HuH-7.5 (cell line): Measurements from ENCODE around the gene MEIKIN.

Experiments
- DNase-seq: peaks from one replicate; pipeline ENCODE4 v3.0.0; 2011; ENCODE audit warnings: low spot score

MEIKIN gene

DNA sequence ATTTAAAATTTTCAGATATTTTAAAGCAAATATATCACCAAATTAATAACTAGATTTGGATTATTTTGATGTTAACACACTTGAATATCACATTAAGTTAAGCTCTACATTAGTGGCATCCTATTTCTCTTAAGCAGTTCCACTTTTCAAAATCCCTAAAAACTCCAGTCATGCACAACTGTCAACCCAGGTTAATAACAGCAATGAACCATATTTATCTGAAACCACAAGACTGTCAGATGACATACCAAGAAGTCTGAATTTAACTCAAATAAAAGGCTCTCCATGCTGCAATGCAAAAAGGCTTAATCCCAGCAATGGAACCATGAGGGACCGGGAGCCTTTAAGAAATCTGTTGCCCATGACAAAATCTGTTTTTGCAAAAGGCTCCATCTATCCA lies 176.1 kb downstream of the MEIKIN start:
- DNase-seq = no peak

DNA sequence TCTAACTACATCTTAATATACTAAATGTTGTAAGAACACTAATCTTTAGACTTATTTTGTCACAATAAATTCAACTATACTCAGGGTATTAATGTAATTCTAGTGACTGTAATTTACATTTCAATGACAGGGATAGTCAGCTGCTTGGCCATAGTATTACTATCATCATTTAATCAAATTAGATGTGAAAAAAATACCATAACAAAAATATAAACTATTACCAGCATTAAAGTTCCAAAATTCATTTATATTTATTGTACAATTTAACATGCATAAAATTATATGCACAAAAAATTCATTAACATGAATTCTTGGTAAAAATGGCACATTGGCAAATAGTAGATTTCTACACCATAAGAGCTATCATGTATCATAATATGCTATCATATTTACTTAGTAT lies 177.6 kb downstream of the MEIKIN start:
- DNase-seq = no peak

DNA sequence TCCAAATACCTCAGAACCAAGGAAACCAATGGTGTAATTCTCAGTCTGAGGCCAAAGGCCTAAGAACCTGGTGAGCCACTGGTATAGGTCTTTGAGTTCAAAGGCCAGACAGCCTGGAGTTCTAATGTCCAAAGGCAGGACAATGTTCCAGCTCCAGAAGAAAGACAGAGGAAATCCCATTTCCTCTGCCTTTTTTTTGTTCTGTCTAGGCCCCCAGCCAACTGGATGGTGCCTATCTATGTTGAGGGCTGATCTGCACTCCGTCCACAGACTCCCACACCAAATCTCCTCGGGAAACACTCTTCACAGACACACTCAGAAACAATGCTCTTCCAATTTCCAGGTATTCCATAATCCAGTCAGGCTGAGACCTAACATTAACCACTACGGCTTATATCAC lies 178.8 kb downstream of the MEIKIN start:
- DNase-seq = no peak

DNA sequence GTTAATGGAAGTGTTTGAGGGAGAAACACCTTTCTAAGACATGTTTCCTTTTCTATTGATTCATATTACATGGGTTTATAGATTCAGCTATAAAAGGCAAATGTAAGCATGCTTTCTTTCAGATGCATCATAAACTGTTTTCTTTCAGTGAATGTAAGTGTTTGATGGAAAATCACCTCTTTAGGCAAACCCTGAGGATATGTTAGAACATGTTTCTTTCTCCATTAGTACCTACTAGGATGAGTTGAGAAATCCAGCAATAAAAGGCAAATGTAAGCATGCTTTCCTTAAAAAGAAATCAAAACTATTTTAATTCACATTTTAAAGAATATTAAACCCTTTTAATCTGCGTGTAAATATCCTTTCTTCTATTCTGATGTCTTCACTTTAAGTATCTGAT lies 180.2 kb downstream of the MEIKIN start:
- DNase-seq = no peak

DNA sequence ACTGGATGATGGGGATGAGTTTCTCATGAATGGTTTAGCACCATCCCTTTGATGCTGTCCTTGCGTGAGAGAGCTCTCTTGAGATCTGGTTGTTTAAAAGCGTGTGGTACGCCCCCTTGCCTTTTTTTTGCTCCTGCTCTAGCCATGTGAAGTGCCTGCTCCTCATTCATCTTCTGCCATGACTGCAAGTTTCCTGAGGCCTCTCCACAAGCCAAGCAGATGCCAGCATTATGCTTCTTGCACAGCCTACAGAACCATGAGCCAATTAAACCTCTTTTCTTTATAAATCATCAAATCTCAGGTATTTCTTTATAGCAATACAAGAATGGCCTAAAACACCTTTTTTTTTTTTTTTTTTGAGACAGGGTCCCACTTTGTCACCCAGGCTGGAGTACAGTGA lies 181.5 kb downstream of the MEIKIN start:
- no peak for DNase-seq

DNA sequence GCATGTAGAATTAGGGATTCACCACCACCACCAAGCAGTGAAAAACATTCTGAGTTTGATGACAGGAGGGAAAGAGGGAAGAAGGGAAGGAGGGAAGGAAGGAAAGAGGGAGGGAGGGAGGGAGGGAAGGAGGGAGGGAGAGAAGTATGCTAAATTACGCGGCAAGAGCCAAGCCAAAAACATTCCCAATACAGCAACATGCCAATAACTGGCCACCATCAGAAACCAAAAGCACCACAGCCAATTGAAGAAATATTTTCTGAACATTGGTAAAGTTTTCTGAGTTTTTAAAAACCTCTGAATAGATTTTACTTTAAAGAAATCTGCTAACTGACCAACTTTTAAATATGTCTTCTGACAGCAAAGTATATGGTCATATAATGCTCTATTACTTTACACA lies 184.7 kb downstream of the MEIKIN start:
- DNase-seq = no peak

DNA sequence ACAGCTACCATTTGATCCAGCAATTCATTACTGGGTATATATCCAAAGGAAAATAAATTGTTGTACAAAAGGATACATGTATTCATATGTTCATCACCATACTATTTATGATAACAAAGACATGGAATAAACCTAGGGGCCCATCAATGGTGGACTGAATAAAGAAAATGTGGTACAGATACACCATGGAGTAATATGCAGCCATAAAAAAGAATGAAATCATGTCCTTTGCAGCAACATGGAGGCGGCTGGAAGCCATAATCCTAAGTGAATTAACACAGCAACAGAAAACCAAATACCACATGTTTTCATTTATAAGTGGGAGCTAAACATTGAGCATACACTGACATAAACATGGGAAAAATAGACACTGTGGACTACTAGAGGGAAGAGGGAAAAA lies 185.8 kb downstream of the MEIKIN start:
- no peak for DNase-seq

DNA sequence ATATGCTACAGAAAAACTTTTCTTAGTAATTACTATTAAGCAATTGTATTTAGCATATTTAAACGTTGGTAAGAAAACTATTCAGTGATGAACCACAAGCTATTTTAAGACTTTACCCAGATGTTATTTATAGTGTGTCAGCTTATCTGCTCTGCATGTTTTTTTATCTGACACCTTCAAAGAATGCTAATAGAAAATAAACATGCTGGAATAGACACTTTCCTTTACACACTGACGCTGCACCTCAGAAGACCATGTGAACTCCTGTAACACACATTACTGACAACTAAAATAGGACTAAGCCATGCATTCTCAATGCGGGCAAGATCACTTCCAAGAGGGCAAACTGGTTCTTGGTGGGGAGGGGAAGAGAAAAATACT lies 187.0 kb downstream of the MEIKIN start:
- DNase-seq = no peak

DNA sequence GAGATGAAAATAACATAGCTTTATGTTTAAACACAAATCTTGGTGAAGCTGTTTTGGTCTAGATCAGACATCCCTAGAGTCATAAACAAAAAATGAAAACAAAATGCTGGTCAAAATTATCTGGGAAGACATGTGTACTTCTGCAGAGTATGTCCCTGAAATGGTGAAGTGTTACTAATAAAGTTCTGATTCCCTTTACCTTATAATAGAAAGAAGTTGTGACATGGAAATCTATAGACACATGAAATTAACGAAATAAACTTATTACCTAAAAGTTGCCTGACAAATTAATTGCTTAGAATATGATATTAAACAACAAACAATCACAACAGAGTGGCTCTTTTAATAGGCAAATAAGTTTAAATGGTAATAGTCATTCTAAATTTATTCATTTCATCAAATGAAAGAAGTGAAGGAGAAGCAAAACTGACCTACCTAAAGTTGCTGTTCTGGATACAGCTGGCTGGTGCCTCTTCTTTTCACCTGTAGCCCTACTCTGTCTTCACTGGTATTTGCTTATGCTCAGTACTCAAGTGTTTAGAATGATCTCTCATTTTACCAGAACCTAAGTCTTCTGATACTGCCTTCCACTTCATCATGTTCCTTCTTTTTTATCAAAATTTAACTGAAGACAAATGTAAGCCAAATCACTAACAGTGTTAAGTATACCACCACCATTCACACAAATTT lies 187.5 kb downstream of the MEIKIN start:
- DNase-seq = no peak
